KMS-11 (cell line): ENCODE measurements around the gene JAK1.

Source experiments
- H2AFZ ChIP-seq: fragments of 200-600 bp; sonication (generic); 2 replicates; pipeline ENCODE4 v1.6.1; 2016; ENCODE audit warnings: antibody characterized with exemption, mixed run types, low read depth
- H3K27ac ChIP-seq: fragments of 200-600 bp; sonication (generic); 2 replicates; pipeline ENCODE4 v1.6.1; 2016; ENCODE audit warnings: mild to moderate bottlenecking, mixed run types
- H3K27me3 ChIP-seq: fragments of 200-600 bp; sonication (generic); 2 replicates; pipeline ENCODE4 v1.6.1; 2017; ENCODE audit warnings: mild to moderate bottlenecking, low read depth, mixed run types, moderate library complexity; ENCODE audit not compliant: insufficient read depth
- H3K36me3 ChIP-seq: fragments of 200-600 bp; sonication (generic); 2 replicates; pipeline ENCODE4 v1.6.1; 2017; ENCODE audit warnings: mild to moderate bottlenecking, mixed run types; ENCODE audit not compliant: insufficient read depth
- H3K4me1 ChIP-seq: fragments of 200-600 bp; sonication (generic); 2 replicates; pipeline ENCODE4 v1.6.1; 2016; ENCODE audit warnings: mild to moderate bottlenecking, low read depth, mixed run types; ENCODE audit not compliant: poor library complexity, severe bottlenecking
- H3K4me2 ChIP-seq: fragments of 200-600 bp; sonication (generic); 2 replicates; pipeline ENCODE4 v1.7.0; 2016; ENCODE audit warnings: mild to moderate bottlenecking, mixed run types
- H3K4me3 ChIP-seq: fragments of 200-600 bp; sonication (generic); IDR thresholded peaks from 2 replicates; pipeline ENCODE4 v1.6.1; 2017; ENCODE audit warnings: low read depth, low read length, mixed read lengths; ENCODE audit not compliant: insufficient read depth
- H3K79me2 ChIP-seq: fragments of 200-600 bp; sonication (generic); 2 replicates; pipeline ENCODE4 v1.6.1; 2016; ENCODE audit warnings: low read depth, mixed run types; ENCODE audit not compliant: insufficient read depth
- H3K9ac ChIP-seq: fragments of 200-600 bp; sonication (generic); 2 replicates; pipeline ENCODE4 v1.6.1; 2016; ENCODE audit warnings: mild to moderate bottlenecking, mixed run types
- H4K20me1 ChIP-seq: fragments of 200-600 bp; sonication (generic); 2 replicates; pipeline ENCODE4 v1.6.1; 2016; ENCODE audit warnings: mild to moderate bottlenecking, mixed run types; ENCODE audit not compliant: insufficient read depth
- CTCF ChIP-seq: fragments of 200-600 bp; sonication (generic); conservative IDR thresholded peaks from 2 replicates; pipeline ENCODE4 v1.6.1; 2017; ENCODE audit warnings: low read depth, mild to moderate bottlenecking, antibody characterized with exemption, low read length, moderate library complexity, mixed read lengths

The JAK1 gene

DNA sequence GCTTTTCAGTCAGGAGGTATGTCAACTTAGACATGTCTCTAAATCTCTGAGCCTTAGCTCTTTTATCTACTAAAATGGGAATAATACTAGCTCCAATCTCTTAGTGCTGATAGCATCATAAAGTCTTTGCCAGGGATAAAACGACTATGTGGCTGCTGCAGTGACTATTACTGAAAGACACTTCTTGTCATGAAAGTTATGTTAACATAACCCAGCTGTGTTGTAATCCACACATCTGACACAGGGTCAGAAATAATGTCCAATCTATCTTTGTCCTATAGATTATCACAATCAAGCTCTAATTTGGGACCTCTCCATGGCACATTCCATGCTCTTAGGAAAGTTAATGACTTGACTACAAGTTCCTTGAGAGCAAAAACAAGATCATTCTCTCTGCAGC is 62.8 kb downstream of the JAK1 start:
- Histone ChIP-seq H3K27me3 (no peaks in the 10 kb centered on the region), H3K36me3 (no peaks in the 10 kb centered on the region), H3K79me2 (peaks cover 60% of the 10 kb centered on the region; the same call in 1 of the 2 replicates), H3K27ac (no peak overlapping the region), H4K20me1 (no peaks in the 10 kb centered on the region; the same call in 1 of the 2 replicates), H3K4me3 (no peak overlapping the region), H3K9ac (no peak overlapping the region), H3K4me2 (no peak overlapping the region), H3K4me1 (peaks cover 38% of the 10 kb centered on the region), H2AFZ (no peak overlapping the region)
- TF ChIP-seq CTCF, result no peak

DNA sequence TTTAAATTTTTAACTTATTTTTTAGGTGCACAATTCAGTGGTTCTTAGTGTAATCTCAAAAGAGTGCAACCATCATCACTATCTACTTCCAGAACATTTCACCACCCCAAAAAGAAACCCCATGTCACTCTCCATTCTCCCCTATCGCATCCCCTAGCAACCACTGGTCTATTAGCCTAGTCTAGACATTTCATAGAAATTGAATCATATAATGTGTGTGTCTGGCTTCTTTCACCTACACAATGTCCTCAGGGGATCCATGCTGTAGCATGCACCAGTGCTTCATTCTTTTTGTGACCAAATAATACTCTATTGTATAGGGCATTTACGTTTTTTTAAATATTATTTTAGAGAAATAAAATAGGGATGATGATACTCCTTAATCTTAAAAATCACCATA is 64.7 kb downstream of the JAK1 start:
- H3K27ac ChIP-seq, result no peak overlapping the region
- no peaks in the 10 kb centered on the region for H3K27me3 ChIP-seq
- H3K4me1 ChIP-seq, result peaks cover 54% of the 10 kb centered on the region
- no peak overlapping the region for H3K9ac ChIP-seq
- TF ChIP-seq CTCF, result no peak
- H4K20me1 ChIP-seq, result no peaks in the 10 kb centered on the region
- no peak overlapping the region for H3K4me3 ChIP-seq
- H2AFZ ChIP-seq, result no peak overlapping the region
- H3K4me2 ChIP-seq, result peak overlapping the region; percentile 5; the same call in 1 of the 2 replicates
- no peaks in the 10 kb centered on the region for H3K36me3 ChIP-seq
- peaks cover 58% of the 10 kb centered on the region; the same call in 1 of the 2 replicates for H3K79me2 ChIP-seq

- Histone ChIP-seq H3K4me3 (no peak overlapping the region), H3K27me3 (no peaks in the 10 kb centered on the region), H3K27ac (no peak overlapping the region), H3K9ac (no peak overlapping the region), H3K4me2 (no peak overlapping the region), H3K79me2 (peaks cover 58% of the 10 kb centered on the region; the same call in 1 of the 2 replicates), H3K4me1 (peaks cover 62% of the 10 kb centered on the region), H3K36me3 (no peaks in the 10 kb centered on the region), H2AFZ (no peak overlapping the region), H4K20me1 (no peaks in the 10 kb centered on the region)
- TF ChIP-seq CTCF, result no peak
Measured at GRCh38 chr1:64900916-64901315, 65.4 kb downstream of the JAK1 start.

DNA sequence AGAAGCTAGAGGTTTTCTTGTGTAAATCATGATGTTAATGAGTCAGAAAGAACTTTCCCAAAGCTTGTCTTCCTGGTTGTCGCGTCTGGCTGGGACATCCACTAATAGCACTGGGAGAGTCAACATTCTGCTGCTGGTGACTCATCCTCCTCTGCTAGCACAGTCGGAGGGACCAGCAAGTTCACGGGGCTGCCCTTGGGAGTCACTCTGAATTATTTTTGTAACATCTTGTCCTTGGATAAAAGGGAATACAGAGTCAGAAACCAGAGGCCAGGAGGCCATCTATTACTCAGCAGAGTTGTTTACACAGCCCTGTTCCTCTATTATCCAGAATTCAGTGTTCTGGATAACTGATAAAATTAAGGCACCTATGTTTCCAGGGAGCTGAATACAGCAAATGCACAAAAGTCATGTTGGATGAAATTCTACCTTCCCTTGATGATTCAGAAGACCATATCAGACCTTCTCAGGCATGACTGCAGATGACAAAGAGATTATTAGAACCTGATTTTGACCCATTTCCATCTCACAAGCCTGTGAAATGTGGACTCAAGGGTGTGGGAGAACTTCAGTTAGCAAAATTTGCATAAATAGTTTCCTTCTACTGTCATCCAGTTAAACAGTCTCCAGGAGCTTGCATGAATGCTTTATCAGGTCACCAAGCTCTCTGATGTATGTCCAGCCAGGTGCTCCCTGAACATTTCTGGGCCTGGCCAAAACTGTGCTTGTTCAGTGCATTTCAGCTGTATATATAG is 68.1 kb downstream of the JAK1 start:
- H3K4me1 ChIP-seq, result peaks cover 88% of the 10 kb centered on the region
- H3K79me2 ChIP-seq, result peaks cover 57% of the 10 kb centered on the region; the same call in 1 of the 2 replicates
- H2AFZ ChIP-seq, result no peak overlapping the region
- TF ChIP-seq CTCF, result no peak
- H3K27ac ChIP-seq, result peak overlapping the region; percentile 36
- H3K9ac ChIP-seq, result no peak overlapping the region
- no peak overlapping the region for H3K4me3 ChIP-seq
- H4K20me1 ChIP-seq, result peaks cover 16% of the 10 kb centered on the region
- no peaks in the 10 kb centered on the region for H3K27me3 ChIP-seq
- H3K4me2 ChIP-seq, result peak overlapping the region; percentile 74
- no peaks in the 10 kb centered on the region for H3K36me3 ChIP-seq
